CD4-positive, alpha-beta T cell (primary cell): ENCODE measurements around the gene SNX19. TPM values are rescaled to one million over a fixed set of nuclear protein-coding genes. Genes with fewer than 3 reads are reported as not detected.

Source experiments
- ATAC-seq: fragments of 200-7000 bp; cut with Tn5 transposase; one replicate; pipeline ENCODE4 v1.10.0; 2022; ENCODE audit warnings: mild to moderate bottlenecking; ENCODE audit not compliant: poor library complexity
- CTCF ChIA-PET: fragments of 350-600 bp; sonication (Branson Sonifier 250); formaldehyde crosslinking; loops from one replicate; lab custom pipeline; 2021; ENCODE audit warnings: antibody characterized with exemption, inconsistent platforms; lab: Charles Lee
- POLR2A ChIA-PET: fragments of 350-600 bp; sonication (Branson Sonifier 250); formaldehyde crosslinking; loops from one replicate; lab custom pipeline; 2021; ENCODE audit warnings: antibody characterized with exemption, inconsistent platforms; lab: Charles Lee
- DNase-seq, 14 experiments: peaks; one replicate each; pipeline ENCODE4 v3.0.0-alpha.2; 2013 to 2020; ENCODE audit warnings: mixed read lengths in 2 of 14
- H3K27ac ChIP-seq, 2 donors: one replicate each; pipeline versions ENCODE4 v1.5.1 to v1.7.0; 2013; ENCODE audit warnings: low read length in 2 of 2, low read depth in 1 of 2, mild to moderate bottlenecking in 1 of 2
- H3K27me3 ChIP-seq, 2 experiments: 1 replicate in 1 of 2; 2 replicates in 1 of 2; pipeline versions ENCODE4 v1.6.1 to v1.7.0; 2013; ENCODE audit warnings: low read length in 2 of 2, control low read depth in 1 of 2, mild to moderate bottlenecking in 1 of 2, moderate library complexity in 1 of 2; ENCODE audit not compliant: insufficient read depth in 2 of 2, control insufficient read depth in 1 of 2
- H3K36me3 ChIP-seq: one replicate; pipeline ENCODE4 v1.6.1; 2013; ENCODE audit warnings: low read length, control low read depth; ENCODE audit not compliant: insufficient read depth
- H3K4me1 ChIP-seq: one replicate; pipeline ENCODE4 v1.6.1; 2013; ENCODE audit warnings: low read length, control low read depth; ENCODE audit not compliant: insufficient read depth
- H3K4me3 ChIP-seq: one replicate; pipeline ENCODE4 v1.5.1; 2013; ENCODE audit warnings: mild to moderate bottlenecking, low read length, moderate library complexity
- H3K9me3 ChIP-seq, 2 experiments: 1 replicate in 1 of 2; 2 replicates in 1 of 2; pipeline versions ENCODE4 v1.6.1 to v1.7.0; 2013; ENCODE audit warnings: low read length in 2 of 2, mild to moderate bottlenecking in 2 of 2, control low read depth in 1 of 2, moderate library complexity in 1 of 2; ENCODE audit not compliant: control insufficient read depth in 1 of 2, insufficient read depth in 1 of 2
- H3K27ac Mint-ChIP-seq: one replicate; pipeline ENCODE4 v1.8.0; 2020; ENCODE audit warnings: mixed read lengths
- H3K27me3 Mint-ChIP-seq: one replicate; pipeline ENCODE4 v1.8.0; 2021; ENCODE audit warnings: mixed read lengths
- H3K36me3 Mint-ChIP-seq: one replicate; pipeline ENCODE4 v1.8.0; 2021; ENCODE audit warnings: low read depth, mixed read lengths
- H3K4me1 Mint-ChIP-seq: one replicate; pipeline ENCODE4 v1.8.0; 2021; ENCODE audit warnings: low read depth, mixed read lengths
- H3K4me3 Mint-ChIP-seq: one replicate; pipeline ENCODE4 v1.8.0; 2020; ENCODE audit warnings: mild to moderate bottlenecking, mixed read lengths
- H3K9me3 Mint-ChIP-seq: one replicate; pipeline ENCODE4 v1.8.0; 2020; ENCODE audit warnings: mixed read lengths
- intact Hi-C, 2 experiments: fragments of 100-400 bp; cut with DNase I in 1 of 2; cut with micrococcal nuclease in 1 of 2; formaldehyde crosslinking; loops; one replicate each; pipeline versions ENCODE4 v1.15.1 to v1.9.0; 2023 to 2025; cut with DNase I, micrococcal nuclease
- total RNA-seq, 174 experiments: library from RNA in 2 of 174; stranded (reverse) in 2 of 174; gene quantifications; one replicate each; pipeline ENCODE4 v1.2.3 and lab custom pipeline; 2021 to 2026
- TF ChIP-seq, protein P1 (sequence below): fragments of 200-600 bp; IDR thresholded peaks from one replicate; pipeline ENCODE4 v1.8.0; 2022; ENCODE audit warnings: antibody characterized with exemption, mild to moderate bottlenecking

Gene SNX19
- total RNA-seq, 2 experiments from 2014 or later = 41.2 to 43.8 TPM

DNA sequence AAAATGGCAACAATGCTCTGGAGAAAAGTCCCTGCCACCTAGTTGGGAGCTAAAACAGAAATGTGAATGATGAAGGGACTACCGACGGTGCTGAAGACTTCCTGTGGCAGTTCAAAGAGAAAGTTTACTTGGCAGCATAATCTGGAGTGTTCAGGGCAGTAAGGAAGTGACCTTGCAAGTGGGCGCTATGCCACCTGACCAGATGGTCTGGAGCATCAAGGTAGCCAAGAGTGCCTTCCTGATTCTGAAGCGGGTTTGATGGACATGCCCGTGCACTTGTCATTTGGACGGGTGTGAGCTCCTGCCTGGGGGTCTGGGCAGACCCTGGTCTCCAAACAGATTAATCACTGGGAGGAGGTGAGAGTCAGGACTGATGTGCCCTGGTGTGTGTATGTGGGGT is 1.8 kb upstream of the SNX19 start:
- Histone ChIP-seq H3K27ac (no peak overlapping the region), H3K9me3 (peaks cover 9 to 20% of the 10 kb centered on the region in 2 experiments), H3K4me3 (no peak overlapping the region), H3K27me3 (no peaks in the 10 kb centered on the region), H3K36me3 (peaks cover 17% of the 10 kb centered on the region), H3K4me1 (peaks cover 28% of the 10 kb centered on the region)
- Mint-ChIP-seq H3K4me1 (peaks cover 35% of the 10 kb centered on the region), H3K27me3 (peaks cover 22% of the 10 kb centered on the region), H3K36me3 (peaks cover 36% of the 10 kb centered on the region), H3K27ac (no peak overlapping the region), H3K4me3 (peak overlapping the region; percentile 47), H3K9me3 (no peaks in the 10 kb centered on the region)
- ChIA-PET POLR2A (no interaction called here), CTCF (interaction anchor here (1.3 to 2.2 kb wide), 2 partner anchors 12 to 56 kb away, joined by 4 to 21 read pairs; no protein-coding TSS in a partner anchor)
- ATAC-seq (no peak), DNase-seq (no peak)
- intact Hi-C loops = loop anchor here in 1 of 2 experiments (5.0 to 10.0 kb wide), 4 partner anchors 601 to 1636 kb away; partner anchors contain the start of gene NFRKB
- TF ChIP-seq, protein P1, sequence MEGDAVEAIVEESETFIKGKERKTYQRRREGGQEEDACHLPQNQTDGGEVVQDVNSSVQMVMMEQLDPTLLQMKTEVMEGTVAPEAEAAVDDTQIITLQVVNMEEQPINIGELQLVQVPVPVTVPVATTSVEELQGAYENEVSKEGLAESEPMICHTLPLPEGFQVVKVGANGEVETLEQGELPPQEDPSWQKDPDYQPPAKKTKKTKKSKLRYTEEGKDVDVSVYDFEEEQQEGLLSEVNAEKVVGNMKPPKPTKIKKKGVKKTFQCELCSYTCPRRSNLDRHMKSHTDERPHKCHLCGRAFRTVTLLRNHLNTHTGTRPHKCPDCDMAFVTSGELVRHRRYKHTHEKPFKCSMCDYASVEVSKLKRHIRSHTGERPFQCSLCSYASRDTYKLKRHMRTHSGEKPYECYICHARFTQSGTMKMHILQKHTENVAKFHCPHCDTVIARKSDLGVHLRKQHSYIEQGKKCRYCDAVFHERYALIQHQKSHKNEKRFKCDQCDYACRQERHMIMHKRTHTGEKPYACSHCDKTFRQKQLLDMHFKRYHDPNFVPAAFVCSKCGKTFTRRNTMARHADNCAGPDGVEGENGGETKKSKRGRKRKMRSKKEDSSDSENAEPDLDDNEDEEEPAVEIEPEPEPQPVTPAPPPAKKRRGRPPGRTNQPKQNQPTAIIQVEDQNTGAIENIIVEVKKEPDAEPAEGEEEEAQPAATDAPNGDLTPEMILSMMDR = no peak

DNA sequence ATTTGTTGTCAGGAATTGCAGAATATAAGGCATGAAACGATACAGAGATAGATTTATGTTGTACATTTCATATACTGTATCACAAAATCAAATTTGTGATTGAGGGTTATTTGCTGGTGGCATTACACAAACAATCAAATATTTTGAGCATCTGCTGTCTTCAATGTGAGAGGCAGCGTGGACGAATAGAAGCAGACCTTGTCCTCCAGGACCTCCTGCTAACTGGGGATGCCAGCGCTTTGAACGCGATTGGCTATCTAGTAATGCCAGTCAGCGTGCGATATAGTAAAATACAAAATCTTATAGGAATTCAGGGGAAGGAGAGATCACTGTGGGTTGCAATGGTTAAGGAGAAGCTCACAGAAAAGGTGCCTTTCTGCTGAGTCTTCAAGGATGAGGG is 631 bp upstream of the SNX19 start:
- TF ChIP-seq, protein P1 = no peak
- Histone ChIP-seq H3K27me3 (no peaks in the 10 kb centered on the region), H3K36me3 (peaks cover 23% of the 10 kb centered on the region), H3K9me3 (peaks cover 13 to 20% of the 10 kb centered on the region in 2 experiments), H3K4me3 (peak overlapping the region; percentile 87), H3K27ac (peak overlapping the region; percentile 53 to 69), H3K4me1 (peaks cover 28% of the 10 kb centered on the region)
- intact Hi-C loops = loop anchor here in 1 of 2 experiments (1.0 to 10.0 kb wide), 5 partner anchors 23 to 1635 kb away; partner anchors contain the start of gene NFRKB
- peak overlapping the region; percentile 91 for H3K4me3 Mint-ChIP-seq
- ChIA-PET CTCF (interaction anchor here (1.0 to 2.2 kb wide), 13 partner anchors 11 to 704 kb away, joined by 3 to 21 read pairs (median 4); no protein-coding TSS in a partner anchor), POLR2A (interaction anchor here (0.6 to 2.4 kb wide), 5 partner anchors 10 to 914 kb away, joined by 3 to 13 read pairs (median 5); partner anchors contain the start of gene PRDM10)
- ATAC-seq = no peak
- peaks cover 48% of the 10 kb centered on the region for H3K36me3 Mint-ChIP-seq
- peak overlapping the region; percentile 87 for H3K27ac Mint-ChIP-seq
- no peak for DNase-seq
- peaks cover 4% of the 10 kb centered on the region for H3K9me3 Mint-ChIP-seq
- peaks cover 47% of the 10 kb centered on the region for H3K4me1 Mint-ChIP-seq
- peaks cover 16% of the 10 kb centered on the region for H3K27me3 Mint-ChIP-seq

DNA sequence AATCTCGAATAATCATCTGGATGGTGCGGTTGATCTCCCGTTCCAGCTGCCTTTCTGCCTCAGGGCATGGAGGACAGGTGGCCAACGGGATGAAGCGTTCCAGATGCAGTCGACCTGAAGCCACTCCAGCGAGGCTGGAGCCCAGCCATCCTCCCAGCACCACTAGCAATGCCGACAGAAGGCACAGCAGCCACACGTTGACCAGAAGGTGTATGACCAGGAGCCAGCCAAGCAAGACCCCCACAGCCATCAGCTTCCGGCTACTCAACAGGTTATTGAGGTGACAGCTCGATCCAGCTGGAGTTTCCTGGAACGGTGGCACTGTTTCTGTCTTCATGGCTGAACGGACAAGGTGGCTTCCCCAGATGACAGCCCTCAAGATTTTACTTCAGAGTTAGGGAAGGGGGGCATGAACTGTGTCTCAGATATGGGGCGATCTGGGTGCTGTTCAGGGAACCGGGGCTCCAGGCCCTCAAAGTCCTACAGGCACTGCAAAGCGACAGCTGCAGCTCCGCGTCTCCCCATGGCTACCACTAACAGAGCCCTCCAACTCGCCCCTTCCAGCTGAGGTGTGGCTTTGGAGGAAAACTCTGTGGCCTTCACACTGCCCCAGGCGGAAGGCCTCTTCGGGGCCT is 559 bp downstream of the SNX19 start:
- intact Hi-C loops = loop anchor here in 1 of 2 experiments (5.0 to 10.0 kb wide), 4 partner anchors 598 to 1633 kb away; partner anchors contain the start of gene NFRKB
- Histone ChIP-seq H3K27ac (peak overlapping the region; percentile 71 to 72), H3K27me3 (no peaks in the 10 kb centered on the region), H3K4me3 (peak overlapping the region; percentile 87), H3K36me3 (peaks cover 30% of the 10 kb centered on the region), H3K9me3 (peaks cover 18 to 25% of the 10 kb centered on the region in 2 experiments), H3K4me1 (peaks cover 28% of the 10 kb centered on the region)
- CTCF ChIA-PET = interaction anchor here (0.6 to 2.2 kb wide), 14 partner anchors 10 to 703 kb away, joined by 3 to 21 read pairs (median 4); no protein-coding TSS in a partner anchor
- DNase-seq (peak in 4 of 14 experiments; percentile 6 to 43 (median 8)), ATAC-seq (peak; percentile 31)
- Mint-ChIP-seq H3K4me1 (peaks cover 52% of the 10 kb centered on the region), H3K9me3 (peaks cover 6% of the 10 kb centered on the region), H3K27ac (peak overlapping the region; percentile 87), H3K27me3 (peaks cover 10% of the 10 kb centered on the region), H3K36me3 (peaks cover 57% of the 10 kb centered on the region), H3K4me3 (peak overlapping the region; percentile 91)
- POLR2A ChIA-PET = interaction anchor here (0.6 to 2.4 kb wide), 6 partner anchors 9 to 50 kb away, joined by 3 to 13 read pairs (median 4); no protein-coding TSS in a partner anchor
- TF ChIP-seq, protein P1 = no peak
